NCI-H82 treated with DMSO at 0.1 percent for 48 hours (cell line): ENCODE data around the gene TBX1.

Experiments
- DNase-seq: peaks from one replicate; lab custom pipeline; 2025; ENCODE audit not compliant: unreplicated experiment; lab: John Stamatoyannopoulos, UW

Gene TBX1

DNA sequence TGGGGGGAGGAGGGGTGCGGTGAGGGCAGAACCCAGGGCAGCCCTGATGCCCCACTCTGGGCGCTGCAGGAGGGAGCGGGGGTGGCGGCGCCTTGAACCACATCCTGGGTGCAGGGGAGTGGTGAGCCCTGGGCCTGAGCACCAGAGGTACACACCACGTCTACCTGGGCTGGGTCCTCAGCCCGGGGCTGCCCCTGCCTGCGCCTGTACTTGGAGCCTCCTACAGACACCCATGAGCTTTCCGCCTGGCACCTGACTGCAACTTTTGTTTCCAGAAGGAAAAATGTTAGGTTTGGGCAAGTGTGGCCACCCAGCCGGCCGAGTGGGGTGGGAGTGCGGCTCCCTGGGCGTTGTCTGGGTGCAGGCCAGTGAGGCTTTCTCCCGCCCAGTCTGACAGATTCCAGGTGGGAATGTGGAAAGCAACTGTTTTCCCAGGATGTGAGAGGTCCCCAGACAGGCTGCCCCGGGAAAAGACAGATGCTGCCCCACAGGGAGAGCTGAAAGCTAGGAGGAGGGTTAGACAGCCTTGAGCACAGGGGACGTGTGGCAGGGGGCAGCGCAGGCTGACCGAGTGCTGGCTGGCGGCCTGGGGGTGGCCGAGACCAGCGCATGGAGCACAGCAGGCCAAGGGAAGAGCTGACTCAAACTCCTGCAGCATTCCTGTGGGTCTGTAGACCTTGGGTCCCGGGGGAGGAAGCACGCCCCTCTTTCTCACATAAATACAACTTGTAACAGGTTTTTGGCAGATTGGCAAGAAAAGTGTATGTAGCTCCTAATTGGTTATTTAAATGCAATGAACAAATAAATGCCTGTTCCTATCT lies 50.0 kb downstream of the TBX1 start:
- no peak for DNase-seq

DNA sequence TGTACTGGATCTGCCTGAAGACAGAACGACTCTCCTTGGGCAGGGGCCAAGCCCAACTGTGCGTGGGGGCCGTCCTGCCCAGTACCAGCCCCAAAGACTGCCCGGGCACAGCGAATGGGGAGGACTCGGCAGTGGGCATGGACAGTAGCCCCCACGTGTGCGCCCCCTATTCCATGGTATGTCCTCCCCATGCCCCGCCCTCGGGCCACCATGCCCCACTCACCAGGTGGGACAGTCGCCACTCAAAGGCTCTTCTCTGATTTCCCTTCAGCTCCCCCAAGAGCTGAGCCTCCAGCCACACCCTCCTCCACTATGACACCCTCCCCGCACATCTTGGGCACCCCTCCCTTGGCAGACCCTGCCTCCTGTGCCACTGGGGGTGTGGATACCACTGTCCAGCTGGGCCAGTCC lies 50.6 kb downstream of the TBX1 start:
- DNase-seq: no peak

DNA sequence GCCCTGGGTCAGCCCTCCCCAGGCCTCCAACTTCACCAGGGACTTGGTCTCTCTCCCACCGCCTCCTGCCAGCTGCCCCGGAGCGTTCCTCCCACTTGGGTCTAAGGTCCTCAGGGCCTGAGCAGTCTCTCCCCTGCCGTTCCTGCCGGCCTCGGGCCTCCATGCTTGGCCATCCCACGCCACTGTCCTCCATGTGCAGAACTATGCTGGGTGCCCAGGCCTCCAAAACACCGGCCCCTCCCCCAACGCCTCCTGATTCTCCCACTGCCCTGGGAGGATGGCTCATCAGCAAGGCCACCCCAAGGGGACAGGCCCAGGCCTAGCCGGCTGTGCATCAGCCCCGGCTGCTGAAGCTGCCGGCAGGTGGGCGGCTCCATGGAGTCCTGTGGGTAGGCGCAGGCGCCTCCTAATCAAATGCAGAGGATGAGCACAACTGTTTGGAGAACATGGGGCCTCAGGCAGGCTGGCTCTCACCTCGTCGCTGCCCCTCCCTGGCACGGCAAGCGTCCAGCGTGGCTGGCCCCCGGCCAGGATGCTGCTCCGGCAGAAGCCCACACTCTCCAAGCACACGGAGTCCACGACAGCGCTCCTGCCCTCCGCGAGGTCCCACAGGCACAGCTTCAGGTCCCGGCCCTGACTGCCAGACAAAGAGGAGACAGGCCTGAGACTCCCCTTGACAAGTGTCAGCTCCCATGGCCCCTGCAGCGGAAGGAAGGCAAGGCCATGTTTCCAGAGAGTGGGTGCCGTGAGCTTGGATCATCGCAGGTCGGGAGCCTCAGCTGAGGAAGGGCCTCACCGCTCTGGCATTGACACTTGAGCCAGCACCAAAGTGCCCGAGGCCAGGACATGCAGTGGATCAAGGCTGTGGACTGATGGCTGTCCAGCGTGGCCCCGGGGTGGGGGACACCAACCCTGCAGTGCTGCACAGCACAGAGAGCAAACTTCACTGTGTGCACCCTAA lies 51.5 kb downstream of the TBX1 start:
- DNase-seq: no peak

DNA sequence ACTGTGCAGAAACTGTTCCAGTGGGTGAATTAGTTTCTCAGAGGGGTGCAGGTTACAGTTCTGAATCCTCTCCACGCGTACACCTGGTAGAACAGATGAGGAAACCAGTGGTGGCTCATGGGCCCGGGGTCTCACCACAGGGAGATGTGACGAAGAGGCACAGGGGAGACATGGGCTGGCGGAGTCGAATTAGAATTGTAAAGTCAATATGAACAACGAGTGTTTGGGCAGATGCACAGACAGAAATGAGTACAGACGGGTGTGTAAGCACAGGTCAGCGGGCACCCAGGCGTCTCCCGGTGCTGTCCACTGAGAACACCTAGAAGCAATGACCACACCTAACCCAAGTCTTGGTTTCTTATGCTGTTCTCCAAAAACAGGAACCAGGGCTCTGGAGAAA lies 52.3 kb downstream of the TBX1 start:
- no peak for DNase-seq

DNA sequence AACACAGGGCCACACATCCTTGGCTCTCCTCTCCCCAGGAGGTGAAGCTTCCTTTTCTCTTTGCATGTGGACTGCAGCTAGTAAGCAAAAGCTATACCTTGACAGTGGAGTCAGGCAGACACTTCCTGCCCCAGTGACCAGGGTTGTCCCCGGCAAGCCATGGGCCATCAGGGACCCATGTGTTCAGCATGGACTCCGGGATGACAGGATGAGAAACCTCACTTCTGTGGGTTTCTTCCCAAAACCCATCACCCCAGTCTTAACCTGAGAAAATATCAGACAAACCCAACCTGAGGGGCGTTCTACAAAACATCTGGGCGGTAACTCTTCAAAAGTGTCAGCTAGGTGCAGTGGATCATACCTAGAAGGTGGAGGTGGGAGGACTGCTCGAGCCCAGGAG lies 53.9 kb downstream of the TBX1 start:
- no peak for DNase-seq

DNA sequence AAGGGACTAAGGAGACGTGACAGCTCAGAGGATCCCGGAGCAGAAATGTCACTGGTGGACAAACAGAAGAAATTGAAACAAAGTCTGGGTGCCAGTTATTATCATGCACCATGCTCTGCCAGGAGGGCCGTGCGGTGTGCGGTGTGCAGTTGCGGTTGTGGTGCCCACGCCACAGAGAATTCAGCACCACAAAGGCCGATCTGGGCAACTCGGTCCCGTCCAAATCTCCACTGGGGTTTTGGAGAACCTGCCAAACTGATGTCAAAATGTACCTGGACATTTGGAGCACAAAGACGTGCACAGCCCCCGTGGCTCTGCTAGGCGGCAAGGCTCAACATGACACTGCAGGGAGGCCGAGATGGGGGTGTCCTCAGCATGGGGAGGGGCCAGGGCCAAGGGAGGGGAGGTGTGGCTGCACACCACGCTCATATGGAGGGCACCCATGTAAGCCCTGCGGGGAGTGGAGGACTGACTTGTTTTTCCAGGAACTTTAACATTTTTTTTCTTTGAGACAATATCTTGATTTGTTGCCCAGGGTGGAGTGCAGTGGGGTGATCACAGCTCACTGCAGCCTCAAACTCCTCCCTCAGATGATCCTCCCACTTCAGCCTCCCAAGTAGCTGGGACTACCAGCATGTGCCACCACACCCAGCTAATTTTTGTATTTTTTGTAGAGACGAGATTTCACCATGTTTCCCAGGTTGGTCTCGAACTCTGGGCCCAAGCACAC lies 54.7 kb downstream of the TBX1 start:
- DNase-seq: no peak

DNA sequence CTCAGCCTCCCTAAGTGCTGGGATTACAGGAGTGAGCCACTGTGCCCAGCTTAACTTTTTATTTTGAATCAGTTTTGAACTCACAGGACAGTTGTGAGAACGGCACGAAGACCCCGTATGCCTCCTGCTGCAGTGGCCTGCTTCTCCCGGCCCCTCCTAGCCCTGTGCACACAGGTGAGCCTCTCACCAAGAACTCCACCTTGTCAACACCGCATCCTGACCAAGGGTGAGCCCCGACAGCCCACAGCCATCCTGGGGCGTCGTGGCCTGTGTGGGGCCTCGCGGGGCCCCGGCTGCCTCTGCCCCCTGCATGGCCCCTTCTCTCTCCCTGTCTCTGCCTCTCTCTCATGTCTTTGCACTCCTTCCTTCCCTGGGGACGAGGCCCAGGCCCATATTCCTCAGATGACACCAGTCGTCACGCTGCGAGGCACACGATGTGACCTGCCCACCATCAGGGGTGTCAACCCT lies 55.3 kb downstream of the TBX1 start:
- DNase-seq: no peak

DNA sequence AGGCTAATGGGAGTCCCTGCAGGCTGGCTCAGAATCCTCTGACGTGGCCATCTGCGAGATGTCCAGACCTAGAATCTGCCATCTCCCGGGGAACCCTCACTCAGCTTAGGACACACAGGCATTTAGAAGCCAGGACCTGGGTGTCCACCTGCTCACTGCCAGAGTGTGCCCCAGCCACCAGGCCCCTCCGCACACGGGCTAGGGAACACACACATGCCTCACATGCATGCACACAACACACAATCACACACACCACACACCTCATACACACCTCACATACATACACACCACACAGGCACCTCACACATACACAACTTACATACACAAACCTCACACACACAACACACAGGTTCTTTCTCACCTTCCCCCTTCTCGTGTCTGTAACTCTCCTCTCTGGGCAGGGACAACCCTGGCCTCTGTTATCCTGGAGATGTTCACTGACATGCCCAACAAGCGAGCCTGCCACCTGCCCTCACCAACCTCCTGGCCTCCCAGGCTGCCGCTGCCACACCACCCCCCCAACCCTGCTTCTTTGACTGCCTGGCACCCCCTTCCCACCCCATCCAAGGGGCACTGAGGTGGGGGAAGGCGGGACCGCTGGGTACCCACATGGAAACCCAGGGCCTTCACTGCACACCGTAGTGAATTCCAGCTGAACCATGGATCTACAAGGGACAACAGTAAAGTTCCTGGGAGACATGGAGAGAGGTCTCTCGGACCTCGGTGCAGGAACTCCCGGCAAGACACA lies 56.0 kb downstream of the TBX1 start:
- no peak for DNase-seq
